Liver (tissue), 9 donors: Measurements from ENCODE around the gene ELP4. TPM values are rescaled to one million over a fixed set of nuclear protein-coding genes. Genes with fewer than 3 reads are reported as not detected.

Source experiments
- DNase-seq: peaks from one replicate; pipeline ENCODE4 v3.0.0-alpha.2; 2017; ENCODE audit warnings: low spot score
- H3K27ac ChIP-seq, 2 donors: one replicate each; pipeline ENCODE4 v1.7.0; 2013; ENCODE audit warnings: inconsistent platforms in 2 of 2, low read length in 2 of 2, control low read depth in 1 of 2, low read depth in 1 of 2, mild to moderate bottlenecking in 1 of 2
- H3K27me3 ChIP-seq, 4 donors: one replicate each; pipeline versions ENCODE4 v1.6.1 to v1.7.0; 2013; ENCODE audit warnings: low read length in 3 of 4, inconsistent platforms in 1 of 4, mild to moderate bottlenecking in 1 of 4, moderate library complexity in 1 of 4; ENCODE audit not compliant: control insufficient read depth in 4 of 4, insufficient read depth in 4 of 4
- H3K36me3 ChIP-seq, 4 donors: one replicate each; pipeline versions ENCODE4 v1.6.1 to v1.7.0; 2013; ENCODE audit warnings: low read length in 3 of 4, mild to moderate bottlenecking in 3 of 4, low read depth in 1 of 4, moderate library complexity in 1 of 4; ENCODE audit not compliant: control insufficient read depth in 4 of 4, insufficient read depth in 3 of 4
- H3K4me1 ChIP-seq, 4 donors: one replicate each; pipeline versions ENCODE4 v1.6.1 to v1.7.0; 2013; ENCODE audit warnings: low read length in 3 of 4, mild to moderate bottlenecking in 3 of 4, moderate library complexity in 1 of 4; ENCODE audit not compliant: control insufficient read depth in 4 of 4, insufficient read depth in 4 of 4
- H3K4me3 ChIP-seq, 3 donors: one replicate each; pipeline versions ENCODE4 v1.6.1 to v1.7.0; 2013; ENCODE audit warnings: low read length in 3 of 3, control low read depth in 1 of 3, low read depth in 1 of 3, mild to moderate bottlenecking in 1 of 3
- H3K9ac ChIP-seq, 2 donors: one replicate each; pipeline ENCODE4 v1.7.0; 2013; ENCODE audit warnings: low read length in 2 of 2, mild to moderate bottlenecking in 2 of 2, moderate library complexity in 2 of 2, control low read depth in 1 of 2, low read depth in 1 of 2
- H3K9me3 ChIP-seq, 4 donors: one replicate each; pipeline versions ENCODE4 v1.6.1 to v1.7.0; 2013; ENCODE audit warnings: low read length in 3 of 4; ENCODE audit not compliant: control insufficient read depth in 4 of 4
- EGR1 ChIP-seq, 2 donors: IDR thresholded peaks; 2 replicates each; pipeline ENCODE4 v1.6.1; 2016 to 2018; ENCODE audit warnings: antibody characterized with exemption in 2 of 2, low read depth in 2 of 2
- FOXA1 ChIP-seq: IDR thresholded peaks from 2 replicates; pipeline ENCODE4 v1.6.1; 2016; ENCODE audit warnings: antibody characterized with exemption
- FOXA2 ChIP-seq: IDR thresholded peaks from 2 replicates; pipeline ENCODE4 v1.6.1; 2016; ENCODE audit warnings: antibody characterized with exemption
- GABPA ChIP-seq, 2 donors: IDR thresholded peaks in 1 of 2; conservative IDR thresholded peaks in 1 of 2; 2 replicates each; pipeline ENCODE4 v1.6.1; 2016; ENCODE audit warnings: antibody characterized with exemption in 2 of 2, mild to moderate bottlenecking in 1 of 2, moderate library complexity in 1 of 2
- HNF4A ChIP-seq, 2 donors: conservative IDR thresholded peaks; 2 replicates each; pipeline ENCODE4 v1.6.1; 2016; ENCODE audit warnings: antibody characterized with exemption in 2 of 2, mild to moderate bottlenecking in 2 of 2
- HNF4G ChIP-seq: IDR thresholded peaks from 2 replicates; pipeline ENCODE4 v1.6.1; 2016; ENCODE audit warnings: antibody characterized with exemption
- JUND ChIP-seq, 2 donors: IDR thresholded peaks; 2 replicates each; pipeline ENCODE4 v1.6.1; 2016; ENCODE audit warnings: antibody characterized with exemption in 2 of 2
- NR2F2 ChIP-seq: IDR thresholded peaks from 2 replicates; pipeline ENCODE4 v1.6.1; 2016; ENCODE audit warnings: antibody characterized with exemption
- RAD21 ChIP-seq, 2 donors: IDR thresholded peaks; 2 replicates each; pipeline ENCODE4 v1.6.1; 2016; ENCODE audit warnings: antibody characterized with exemption in 2 of 2, mild to moderate bottlenecking in 2 of 2
- REST ChIP-seq: IDR thresholded peaks from 2 replicates; pipeline ENCODE4 v1.6.1; 2016; ENCODE audit warnings: antibody characterized with exemption, mild to moderate bottlenecking
- RXRA ChIP-seq, 2 donors: IDR thresholded peaks; 2 replicates each; pipeline ENCODE4 v1.6.1; 2017 to 2018; ENCODE audit warnings: antibody characterized with exemption in 2 of 2, mild to moderate bottlenecking in 1 of 2
- SP1 ChIP-seq: IDR thresholded peaks from 2 replicates; pipeline ENCODE4 v1.6.1; 2018; ENCODE audit warnings: antibody characterized with exemption, mild to moderate bottlenecking
- TAF1 ChIP-seq: conservative IDR thresholded peaks from 2 replicates; pipeline ENCODE4 v1.6.1; 2016; ENCODE audit warnings: antibody characterized with exemption, mild to moderate bottlenecking
- YY1 ChIP-seq: IDR thresholded peaks from 2 replicates; pipeline ENCODE4 v1.6.1; 2016; ENCODE audit warnings: antibody characterized with exemption, mild to moderate bottlenecking
- WGBS: extraction: QIAGEN DNeasy Blood & Tissue Kit; methylation state at CpG from one replicate; pipeline ENCODE4 v1.1.7; 2013; 5-methylcytosine and 5-hydroxymethylcytosine counted together
- polyA plus RNA-seq, 2 donors: library from polyadenylated mRNA; stranded (reverse) in 1 of 2; unstranded in 1 of 2; fragments of 200-250 nt in 1 of 2; fragments of >200 nt in 1 of 2; fragmentation: Nextera tagmentation in 1 of 2; extraction: Ambion mirVana in 1 of 2; gene quantifications; one replicate each; pipeline versions ENCODE4 v1.2.1 to v1.2.3, GENCODE V29; 2013 to 2015
- total RNA-seq, 2 donors: library from RNA; depleted of rRNA; stranded (reverse); fragments of >200 nt; gene quantifications; one replicate each; pipeline ENCODE4 v1.2.3, GENCODE V29; 2014
- TF ChIP-seq, protein P1 (sequence below): IDR thresholded peaks from 2 replicates; pipeline ENCODE4 v1.6.1; 2016; ENCODE audit warnings: antibody characterized with exemption
- TF ChIP-seq, protein P2 (sequence below): fragments of 150-350 bp; IDR thresholded peaks from 2 replicates; pipeline ENCODE4 v1.5.1; 2017; ENCODE audit warnings: improper control_type of control experiment, low read depth, low read length; ENCODE audit not compliant: missing input control
- TF ChIP-seq, protein P3 (sequence below): IDR thresholded peaks from 2 replicates; pipeline ENCODE4 v1.6.1; 2016; ENCODE audit warnings: antibody characterized with exemption
- TF ChIP-seq, protein P4 (sequence below): IDR thresholded peaks from 2 replicates; pipeline ENCODE4 v1.6.1; 2016; ENCODE audit warnings: antibody characterized with exemption
- donor health status: healthy.
- donor health status: healthy.
- donor health status: healthy.
- donor health status: healthy.
- donor health status: healthy.

ELP4 gene
- total and polyA plus RNA-seq, 4 donors: 6.0 to 18.8 (median 12.5) TPM

DNA sequence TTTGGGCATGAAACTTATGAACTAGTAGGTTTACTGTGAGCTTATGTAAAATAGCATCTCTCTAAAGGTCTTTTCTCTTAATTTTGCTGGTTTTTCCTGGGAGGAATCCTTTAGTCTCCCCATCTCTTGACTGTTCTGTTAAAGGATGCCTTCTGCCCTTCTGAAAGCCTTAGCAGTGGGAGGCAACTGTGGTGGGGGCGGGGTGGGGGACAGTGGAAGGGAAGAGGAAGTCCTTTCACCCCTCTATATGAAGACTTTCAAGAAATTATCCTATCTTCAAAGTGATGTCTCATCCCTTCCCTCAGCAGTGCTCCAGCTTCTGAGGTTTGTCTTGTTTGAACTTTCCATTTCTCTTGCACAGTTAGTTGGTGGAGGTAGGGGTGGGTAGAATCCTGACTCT, 73.1 kb downstream of the ELP4 start:
- no peak overlapping the region for H3K9ac ChIP-seq
- no peaks in the 10 kb centered on the region for H3K36me3 ChIP-seq
- DNase-seq: no peak
- no peaks in the 10 kb centered on the region for H3K27me3 ChIP-seq
- H3K9me3 ChIP-seq: no peaks in the 10 kb centered on the region
- H3K4me3 ChIP-seq: no peak overlapping the region
- WGBS: 79% methylated on average over 1 of the region's 1 CpG
- no peaks in the 10 kb centered on the region for H3K4me1 ChIP-seq
- no peak for TF ChIP-seq HNF4G
- no peak for TF ChIP-seq GABPA (IDR thresholded peaks at IDR 0.05 in 1 of 2, conservative IDR thresholded peaks at IDR 0.05 in 1 of 2)
- no peak for TF ChIP-seq RXRA (IDR thresholded peaks at IDR 0.05)
- TF ChIP-seq HNF4A (conservative IDR thresholded peaks at IDR 0.05): no peak
- no peak for TF ChIP-seq JUND (IDR thresholded peaks at IDR 0.05)
- no peak for TF ChIP-seq RAD21 (IDR thresholded peaks at IDR 0.05)
- TF ChIP-seq FOXA1: no peak
- TF ChIP-seq TAF1: no peak
- no peak for TF ChIP-seq YY1
- TF ChIP-seq NR2F2: no peak
- no peak for TF ChIP-seq SP1
- TF ChIP-seq EGR1 (IDR thresholded peaks at IDR 0.05; ENCODE audit: low read depth in 2 of 2): no peak
- H3K27ac ChIP-seq: no peak overlapping the region

DNA sequence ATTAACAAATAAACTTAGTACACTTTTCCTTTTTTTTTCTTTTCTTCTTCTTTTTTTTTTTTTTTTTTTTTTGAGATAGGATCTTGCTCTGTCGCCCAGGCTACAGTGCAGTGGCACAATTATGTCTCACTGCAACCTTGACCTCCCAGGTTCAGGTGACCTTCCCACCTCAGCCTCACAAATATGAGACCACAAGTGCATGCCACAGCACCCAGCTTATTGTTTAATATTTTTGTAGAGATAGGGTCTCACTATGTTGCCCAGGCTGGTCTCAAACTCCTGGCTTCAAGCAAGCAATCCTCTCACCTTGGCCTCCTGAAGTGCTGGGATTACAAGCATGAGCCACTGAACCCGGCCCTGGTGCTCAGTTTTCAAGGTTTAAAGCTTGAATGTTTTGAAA, 88.9 kb downstream of the ELP4 start:
- WGBS: 94% methylated on average over 2 of the region's 2 CpGs
- no peak for DNase-seq
- no peaks in the 10 kb centered on the region for H3K4me1 ChIP-seq
- H3K36me3 ChIP-seq: peaks cover 0 to 5% (median 2%) of the 10 kb centered on the region in 4 donors
- H3K9me3 ChIP-seq: no peaks in the 10 kb centered on the region
- no peak overlapping the region for H3K9ac ChIP-seq
- no peak overlapping the region for H3K4me3 ChIP-seq
- H3K27me3 ChIP-seq: no peaks in the 10 kb centered on the region
- TF ChIP-seq FOXA2 (no peak), HNF4A (conservative IDR thresholded peaks at IDR 0.05) (no peak), GABPA (IDR thresholded peaks at IDR 0.05 in 1 of 2, conservative IDR thresholded peaks at IDR 0.05 in 1 of 2) (no peak), HNF4G (no peak), SP1 (no peak), RAD21 (IDR thresholded peaks at IDR 0.05) (no peak), JUND (IDR thresholded peaks at IDR 0.05) (no peak), EGR1 (IDR thresholded peaks at IDR 0.05; ENCODE audit: low read depth in 2 of 2) (no peak), REST (no peak), TAF1 (no peak), RXRA (IDR thresholded peaks at IDR 0.05) (no peak), NR2F2 (no peak), YY1 (no peak), FOXA1 (no peak)
- TF ChIP-seq, protein P1, sequence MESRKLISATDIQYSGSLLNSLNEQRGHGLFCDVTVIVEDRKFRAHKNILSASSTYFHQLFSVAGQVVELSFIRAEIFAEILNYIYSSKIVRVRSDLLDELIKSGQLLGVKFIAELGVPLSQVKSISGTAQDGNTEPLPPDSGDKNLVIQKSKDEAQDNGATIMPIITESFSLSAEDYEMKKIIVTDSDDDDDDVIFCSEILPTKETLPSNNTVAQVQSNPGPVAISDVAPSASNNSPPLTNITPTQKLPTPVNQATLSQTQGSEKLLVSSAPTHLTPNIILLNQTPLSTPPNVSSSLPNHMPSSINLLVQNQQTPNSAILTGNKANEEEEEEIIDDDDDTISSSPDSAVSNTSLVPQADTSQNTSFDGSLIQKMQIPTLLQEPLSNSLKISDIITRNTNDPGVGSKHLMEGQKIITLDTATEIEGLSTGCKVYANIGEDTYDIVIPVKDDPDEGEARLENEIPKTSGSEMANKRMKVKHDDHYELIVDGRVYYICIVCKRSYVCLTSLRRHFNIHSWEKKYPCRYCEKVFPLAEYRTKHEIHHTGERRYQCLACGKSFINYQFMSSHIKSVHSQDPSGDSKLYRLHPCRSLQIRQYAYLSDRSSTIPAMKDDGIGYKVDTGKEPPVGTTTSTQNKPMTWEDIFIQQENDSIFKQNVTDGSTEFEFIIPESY: no peak
- TF ChIP-seq, protein P2, sequence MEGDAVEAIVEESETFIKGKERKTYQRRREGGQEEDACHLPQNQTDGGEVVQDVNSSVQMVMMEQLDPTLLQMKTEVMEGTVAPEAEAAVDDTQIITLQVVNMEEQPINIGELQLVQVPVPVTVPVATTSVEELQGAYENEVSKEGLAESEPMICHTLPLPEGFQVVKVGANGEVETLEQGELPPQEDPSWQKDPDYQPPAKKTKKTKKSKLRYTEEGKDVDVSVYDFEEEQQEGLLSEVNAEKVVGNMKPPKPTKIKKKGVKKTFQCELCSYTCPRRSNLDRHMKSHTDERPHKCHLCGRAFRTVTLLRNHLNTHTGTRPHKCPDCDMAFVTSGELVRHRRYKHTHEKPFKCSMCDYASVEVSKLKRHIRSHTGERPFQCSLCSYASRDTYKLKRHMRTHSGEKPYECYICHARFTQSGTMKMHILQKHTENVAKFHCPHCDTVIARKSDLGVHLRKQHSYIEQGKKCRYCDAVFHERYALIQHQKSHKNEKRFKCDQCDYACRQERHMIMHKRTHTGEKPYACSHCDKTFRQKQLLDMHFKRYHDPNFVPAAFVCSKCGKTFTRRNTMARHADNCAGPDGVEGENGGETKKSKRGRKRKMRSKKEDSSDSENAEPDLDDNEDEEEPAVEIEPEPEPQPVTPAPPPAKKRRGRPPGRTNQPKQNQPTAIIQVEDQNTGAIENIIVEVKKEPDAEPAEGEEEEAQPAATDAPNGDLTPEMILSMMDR: no peak
- TF ChIP-seq, protein P3, sequence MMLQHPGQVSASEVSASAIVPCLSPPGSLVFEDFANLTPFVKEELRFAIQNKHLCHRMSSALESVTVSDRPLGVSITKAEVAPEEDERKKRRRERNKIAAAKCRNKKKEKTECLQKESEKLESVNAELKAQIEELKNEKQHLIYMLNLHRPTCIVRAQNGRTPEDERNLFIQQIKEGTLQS: no peak
- TF ChIP-seq, protein P4, sequence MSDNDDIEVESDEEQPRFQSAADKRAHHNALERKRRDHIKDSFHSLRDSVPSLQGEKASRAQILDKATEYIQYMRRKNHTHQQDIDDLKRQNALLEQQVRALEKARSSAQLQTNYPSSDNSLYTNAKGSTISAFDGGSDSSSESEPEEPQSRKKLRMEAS: no peak
- no peak overlapping the region for H3K27ac ChIP-seq
